CD4-positive, CD25-positive, alpha-beta regulatory T cell (primary cell): ENCODE measurements around the gene IFIT1B. TPM values are rescaled to one million over a fixed set of nuclear protein-coding genes. Genes with fewer than 3 reads are reported as not detected.
"Not testable (repeated sequence)": the region's sequence is repeated elsewhere in the genome, so short reads cannot be mapped to it uniquely, and the experiment has no call there.

Experiments used
- ATAC-seq, 2 donors: fragments of 150-1000 bp; cut with Tn5 transposase; one replicate each; pipeline ENCODE4 v1.10.0; 2021; ENCODE audit warnings: low read depth in 2 of 2, moderate number of reproducible peaks in 2 of 2, moderate library complexity in 1 of 2
- DNase-seq, 3 donors: peaks; one replicate each; pipeline versions ENCODE4 v3.0.0 to v3.0.0-alpha.2; 2012 to 2022; ENCODE audit warnings: mixed read lengths in 1 of 3
- H3K27ac ChIP-seq: one replicate; pipeline ENCODE4 v1.7.0; 2013; ENCODE audit warnings: mild to moderate bottlenecking, low read length; ENCODE audit not compliant: insufficient read depth, poor library complexity, severe bottlenecking
- H3K27me3 ChIP-seq: one replicate; pipeline ENCODE4 v1.7.0; 2013; ENCODE audit warnings: low read length; ENCODE audit not compliant: control insufficient read depth, insufficient read depth
- H3K36me3 ChIP-seq: one replicate; pipeline ENCODE4 v1.7.0; 2013; ENCODE audit warnings: mild to moderate bottlenecking, low read length, moderate library complexity; ENCODE audit not compliant: control insufficient read depth, insufficient read depth
- H3K4me1 ChIP-seq: 2 replicates; pipeline ENCODE4 v1.7.0; 2013; ENCODE audit warnings: mild to moderate bottlenecking, low read length; ENCODE audit not compliant: insufficient read depth, control insufficient read depth, poor library complexity, severe bottlenecking
- H3K4me3 ChIP-seq: one replicate; pipeline ENCODE4 v1.7.0; 2013; ENCODE audit warnings: low read depth, mild to moderate bottlenecking, low read length, moderate library complexity
- H3K9me3 ChIP-seq, 2 experiments: 1 replicate in 1 of 2; 2 replicates in 1 of 2; pipeline ENCODE4 v1.7.0; 2013; ENCODE audit warnings: low read length in 2 of 2, mild to moderate bottlenecking in 1 of 2, moderate library complexity in 1 of 2; ENCODE audit not compliant: control insufficient read depth in 2 of 2
- H3K27ac Mint-ChIP-seq, 3 donors: one replicate each; pipeline ENCODE4 v1.8.0; 2020 to 2022; ENCODE audit warnings: mild to moderate bottlenecking in 3 of 3, mixed read lengths in 3 of 3, moderate library complexity in 2 of 3
- H3K27me3 Mint-ChIP-seq: one replicate; pipeline ENCODE4 v1.8.0; 2022; ENCODE audit warnings: mild to moderate bottlenecking, mixed read lengths
- H3K36me3 Mint-ChIP-seq: one replicate; pipeline ENCODE4 v1.8.0; 2020; ENCODE audit warnings: mixed read lengths
- H3K4me1 Mint-ChIP-seq, 4 donors: one replicate each; pipeline ENCODE4 v1.8.0; 2020 to 2022; ENCODE audit warnings: mixed read lengths in 4 of 4, mild to moderate bottlenecking in 1 of 4
- H3K4me3 Mint-ChIP-seq, 4 donors: one replicate each; pipeline ENCODE4 v1.8.0; 2020 to 2022; ENCODE audit warnings: mild to moderate bottlenecking in 4 of 4, mixed read lengths in 4 of 4, moderate library complexity in 3 of 4
- H3K9me3 Mint-ChIP-seq, 7 donors: one replicate each; pipeline ENCODE4 v1.8.0; 2020 to 2022; ENCODE audit warnings: mixed read lengths in 7 of 7, mild to moderate bottlenecking in 3 of 7, moderate library complexity in 2 of 7
- polyA plus RNA-seq, 4 donors: library from polyadenylated mRNA; unstranded; fragments of 300-500 nt; fragmentation: Illumina TruSeq; gene quantifications; one replicate each; pipeline ENCODE4 v1.2.3, GENCODE V29; 2021
- total RNA-seq: library from RNA; stranded (reverse); gene quantifications from one replicate; pipeline ENCODE4 v1.2.3, GENCODE V29; 2022

Gene IFIT1B
- total RNA-seq (not detected), polyA plus RNA-seq (under 1 TPM in 1 of 4 donors, not detected in 3; 0.08 TPM)

GRCh38 chr10:89377705-89378637, at the start of gene IFIT1B:
IFIT1B (plus strand) TSS chr10:89378056; CDS start chr10:89378136, 80 bp downstream.
- H3K9me3 ChIP-seq = no peaks in the 10 kb centered on the region

GRCh38 chr10:89329151-89329550, 48.7 kb upstream of the IFIT1B start:
- H3K4me1 ChIP-seq = peaks cover 46% of the 10 kb centered on the region
- Mint-ChIP-seq H3K36me3 (no peaks in the 10 kb centered on the region), H3K4me3 (peak overlapping the region; percentile 84 to 95 (median 88)), H3K27me3 (peaks cover 9% of the 10 kb centered on the region), H3K9me3 (peaks cover 0 to 2% (median 0%) of the 10 kb centered on the region in 7 donors), H3K27ac (peak overlapping the region; percentile 4 to 90 (median 61)), H3K4me1 (peaks cover 23 to 70% (median 48%) of the 10 kb centered on the region in 4 donors)
- H3K27ac ChIP-seq = no peak overlapping the region
- DNase-seq (no peak), ATAC-seq (no peak)
- H3K36me3 ChIP-seq = no peaks in the 10 kb centered on the region
- H3K9me3 ChIP-seq = no peaks in the 10 kb centered on the region
- H3K27me3 ChIP-seq = no peaks in the 10 kb centered on the region
- no peak overlapping the region for H3K4me3 ChIP-seq

More at GRCh38 chr10:89377705-89378637, at the start of gene IFIT1B:
- no peak within 1 kb of the TSS for H3K27ac ChIP-seq
- H3K36me3 Mint-ChIP-seq = no peaks in the 10 kb centered on the region
- no peak within 1 kb of the TSS for H3K4me3 ChIP-seq
- no peaks in the 10 kb centered on the region for H3K4me1 ChIP-seq
- H3K36me3 ChIP-seq = no peaks in the 10 kb centered on the region
- DNase-seq (no peak), ATAC-seq (no peak)
- no peak within 1 kb of the TSS for H3K27ac Mint-ChIP-seq
- no peaks in the 10 kb centered on the region for H3K4me1 Mint-ChIP-seq
- no peaks in the 10 kb centered on the region for H3K9me3 Mint-ChIP-seq
- H3K27me3 Mint-ChIP-seq = no peaks in the 10 kb centered on the region
- no peak within 1 kb of the TSS for H3K4me3 Mint-ChIP-seq
- no peaks in the 10 kb centered on the region for H3K27me3 ChIP-seq

- H3K27me3 ChIP-seq, H3K36me3 Mint-ChIP-seq, H3K27me3 Mint-ChIP-seq, ATAC-seq, H3K9me3 ChIP-seq, DNase-seq, H3K9me3 Mint-ChIP-seq, H3K36me3 ChIP-seq, H3K27ac ChIP-seq: not testable (repeated sequence)
- Mint-ChIP-seq H3K4me3 (peak overlapping the region in 3 of 4 donors; percentile 6 to 95 (median 84)), H3K4me1 (peaks cover 25 to 76% (median 50%) of the 10 kb centered on the region in 4 donors), H3K27ac (peak overlapping the region; percentile 38 to 90 (median 61))
- H3K4me3 ChIP-seq = peak overlapping the region; percentile 17
- H3K4me1 ChIP-seq = peaks cover 54% of the 10 kb centered on the region
Observed at GRCh38 chr10:89330014-89330413, 47.8 kb upstream of the IFIT1B start.

GRCh38 chr10:89330537-89331212, 47.2 kb upstream of the IFIT1B start:
- Histone ChIP-seq H3K9me3 (no peaks in the 10 kb centered on the region), H3K27me3 (no peaks in the 10 kb centered on the region), H3K36me3 (no peaks in the 10 kb centered on the region), H3K27ac (peak overlapping the region; percentile 14), H3K4me1 (peaks cover 56% of the 10 kb centered on the region), H3K4me3 (peak overlapping the region; percentile 17)
- no peaks in the 10 kb centered on the region for H3K36me3 Mint-ChIP-seq
- peaks cover 9% of the 10 kb centered on the region for H3K27me3 Mint-ChIP-seq
- peak overlapping the region; percentile 19 to 95 (median 52) for H3K4me3 Mint-ChIP-seq
- DNase-seq (no peak), ATAC-seq (no peak)
- peak overlapping the region; percentile 61 to 72 (median 67) for H3K27ac Mint-ChIP-seq
- no peaks in the 10 kb centered on the region for H3K9me3 Mint-ChIP-seq
- peaks cover 27 to 83% (median 55%) of the 10 kb centered on the region in 4 donors for H3K4me1 Mint-ChIP-seq

- H3K4me1 Mint-ChIP-seq = peaks cover 27 to 90% (median 62%) of the 10 kb centered on the region in 4 donors
- not testable (repeated sequence) for H3K27me3 ChIP-seq, H3K36me3 ChIP-seq, DNase-seq, H3K9me3 Mint-ChIP-seq, H3K36me3 Mint-ChIP-seq, H3K27me3 Mint-ChIP-seq, H3K9me3 ChIP-seq, ATAC-seq
- peak overlapping the region; percentile 71 to 95 (median 86) for H3K4me3 Mint-ChIP-seq
- H3K27ac Mint-ChIP-seq = peak overlapping the region; percentile 82 to 96 (median 95)
- peak overlapping the region; percentile 95 for H3K4me3 ChIP-seq
- peak overlapping the region; percentile 75 for H3K27ac ChIP-seq
- H3K4me1 ChIP-seq = peaks cover 60% of the 10 kb centered on the region
Observed at GRCh38 chr10:89331487-89332122, 46.3 kb upstream of the IFIT1B start.

- Mint-ChIP-seq H3K4me3 (peak overlapping the region; percentile 71 to 95 (median 86)), H3K27ac (peak overlapping the region; percentile 82 to 96 (median 95)), H3K27me3 (peaks cover 9% of the 10 kb centered on the region), H3K4me1 (peaks cover 27 to 92% (median 63%) of the 10 kb centered on the region in 4 donors), H3K36me3 (no peaks in the 10 kb centered on the region), H3K9me3 (no peaks in the 10 kb centered on the region)
- peak overlapping the region; percentile 95 for H3K4me3 ChIP-seq
- peak overlapping the region; percentile 75 for H3K27ac ChIP-seq
- H3K36me3 ChIP-seq = no peaks in the 10 kb centered on the region
- H3K27me3 ChIP-seq = no peaks in the 10 kb centered on the region
- H3K9me3 ChIP-seq = no peaks in the 10 kb centered on the region
- DNase-seq = peak; percentile 10 to 84 (median 58)
- peaks cover 64% of the 10 kb centered on the region for H3K4me1 ChIP-seq
- ATAC-seq = peak; percentile 26 to 31
Observed at GRCh38 chr10:89332123-89332633, 45.7 kb upstream of the IFIT1B start.

- Mint-ChIP-seq H3K9me3 (no peaks in the 10 kb centered on the region), H3K27me3 (no peaks in the 10 kb centered on the region), H3K4me1 (peaks cover 10 to 70% (median 52%) of the 10 kb centered on the region in 4 donors), H3K36me3 (peaks cover 18% of the 10 kb centered on the region), H3K27ac (peak overlapping the region in 1 of 3 donors; percentile 96), H3K4me3 (no peak overlapping the region)
- H3K36me3 ChIP-seq = peaks cover 17% of the 10 kb centered on the region
- H3K27ac ChIP-seq = no peak overlapping the region
- no peak overlapping the region for H3K4me3 ChIP-seq
- H3K9me3 ChIP-seq = no peaks in the 10 kb centered on the region
- H3K27me3 ChIP-seq = no peaks in the 10 kb centered on the region
- H3K4me1 ChIP-seq = peaks cover 51% of the 10 kb centered on the region
- DNase-seq (no peak), ATAC-seq (no peak)
Observed at GRCh38 chr10:89335226-89335625, 42.6 kb upstream of the IFIT1B start.
